H54 (cell line): Measurements from ENCODE around the gene WDFY4.

Experiments used
- DNase-seq: peaks from one replicate; pipeline ENCODE4 v3.0.0; 2011; ENCODE audit warnings: low spot score, mixed read lengths; ENCODE audit not compliant: insufficient read length
- FAIRE-seq: peaks from 3 replicates; lab custom pipeline; 2011; peaks lifted over from hg19 to GRCh38; lab: Jason Lieb, UNC
- POLR2A ChIP-seq: IDR thresholded peaks from 2 replicates; pipeline ENCODE4 v1.6.1; 2011; ENCODE audit warnings: low read depth, mild to moderate bottlenecking, low read length

WDFY4 gene

DNA sequence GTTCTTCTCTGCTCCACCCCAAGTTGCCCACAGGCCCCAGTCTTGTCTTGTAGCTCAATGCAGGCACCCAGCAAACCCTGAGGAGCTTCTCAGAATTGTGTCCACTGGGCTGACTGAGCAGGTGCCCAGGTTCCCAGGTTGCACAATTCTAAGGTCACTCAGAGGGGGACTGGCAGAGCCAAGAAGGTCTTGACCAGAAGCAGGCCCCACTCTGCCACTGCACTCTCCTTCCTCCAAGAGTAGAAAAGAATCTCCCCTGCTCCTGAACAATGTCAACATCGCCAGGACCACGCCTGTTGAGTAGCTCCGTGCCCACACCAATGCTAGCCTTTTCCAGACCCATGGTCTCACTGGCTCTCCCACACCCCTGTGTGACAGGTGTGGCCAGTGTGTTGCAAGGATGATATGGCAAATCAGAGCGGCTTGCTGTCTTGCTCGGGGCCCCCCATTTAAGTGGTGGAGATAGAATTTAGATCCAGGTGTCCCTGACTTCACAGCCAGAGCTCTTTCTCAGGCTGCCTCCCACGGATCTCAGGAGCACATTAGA, 254.4 kb downstream of the WDFY4 start:
- FAIRE-seq (no peak), DNase-seq (no peak)
- no peak for TF ChIP-seq POLR2A

DNA sequence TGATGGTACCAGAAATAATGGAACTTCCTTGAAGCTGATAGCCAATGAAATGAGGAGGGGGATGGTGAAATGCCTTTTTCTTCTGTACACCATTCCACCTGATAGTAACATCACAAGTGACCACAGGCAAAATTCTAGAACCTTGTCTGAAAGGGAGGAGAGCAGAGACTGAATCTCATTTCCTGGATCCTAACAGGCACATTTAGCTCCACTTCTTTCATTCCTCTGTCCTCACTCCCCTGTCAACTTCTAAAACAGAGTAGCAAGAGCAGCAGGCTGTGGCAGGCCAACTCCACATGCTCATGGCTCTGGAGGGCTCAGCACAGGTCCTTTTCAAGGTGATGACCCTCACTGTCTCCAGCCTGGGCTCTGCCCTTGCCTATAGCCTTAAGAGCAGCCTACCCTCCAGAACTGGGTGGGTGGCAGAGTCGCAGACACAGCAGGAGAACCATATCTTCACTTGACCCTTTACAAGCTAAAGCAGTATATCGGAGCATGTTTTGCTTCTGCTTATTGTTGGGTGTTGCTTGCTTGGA, 255.2 kb downstream of the WDFY4 start, which contains the start of gene LRRC18:
TSS of gene LRRC18 (minus strand) at position 51 of the 536 bp plus-strand sequence. CDS start 25,685 bp downstream, outside the sequence.
- DNase-seq (no peak), FAIRE-seq (no peak)
- no peak for TF ChIP-seq POLR2A

DNA sequence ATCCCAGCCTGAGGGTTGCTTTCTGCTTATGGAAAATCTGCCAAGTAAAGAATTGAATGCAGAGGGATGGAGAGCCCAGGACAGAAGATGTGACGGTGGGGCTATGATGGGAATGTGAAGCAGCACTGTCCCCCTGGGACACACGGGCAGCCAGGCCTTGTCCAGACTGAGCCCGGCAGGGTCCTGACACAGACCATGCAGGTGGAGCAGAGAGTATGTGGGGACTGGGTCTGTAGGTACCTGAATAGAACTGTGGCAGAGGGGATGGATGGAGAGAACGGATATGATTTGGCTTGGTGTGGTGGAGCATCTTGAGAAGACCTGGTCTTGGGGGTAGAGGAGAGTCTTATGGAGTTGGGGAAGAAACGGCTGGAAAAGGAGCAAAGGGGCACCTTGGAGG, 255.7 kb downstream of the WDFY4 start:
- DNase-seq (no peak), FAIRE-seq (no peak)
- TF ChIP-seq POLR2A: no peak

DNA sequence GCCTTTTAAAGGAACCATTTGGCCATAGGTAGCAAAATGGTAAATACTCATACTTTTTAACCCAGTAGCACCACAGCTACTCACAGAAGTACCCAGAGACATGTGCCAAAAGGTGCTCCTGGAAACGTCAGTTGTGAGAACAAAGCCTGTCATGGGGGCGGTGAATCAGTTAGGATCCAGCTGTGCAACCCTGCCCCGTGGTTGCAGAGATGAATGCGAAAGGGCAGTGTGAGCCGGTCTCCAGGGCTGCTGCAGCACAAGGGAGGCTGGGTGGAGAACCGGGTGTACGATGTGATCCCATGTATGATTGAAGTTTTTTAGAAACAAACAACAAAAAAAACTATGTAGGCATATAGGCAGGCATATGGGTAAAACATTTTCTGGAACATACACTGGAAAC, 256.3 kb downstream of the WDFY4 start:
- no peak for TF ChIP-seq POLR2A
- FAIRE-seq (no peak), DNase-seq (no peak)

DNA sequence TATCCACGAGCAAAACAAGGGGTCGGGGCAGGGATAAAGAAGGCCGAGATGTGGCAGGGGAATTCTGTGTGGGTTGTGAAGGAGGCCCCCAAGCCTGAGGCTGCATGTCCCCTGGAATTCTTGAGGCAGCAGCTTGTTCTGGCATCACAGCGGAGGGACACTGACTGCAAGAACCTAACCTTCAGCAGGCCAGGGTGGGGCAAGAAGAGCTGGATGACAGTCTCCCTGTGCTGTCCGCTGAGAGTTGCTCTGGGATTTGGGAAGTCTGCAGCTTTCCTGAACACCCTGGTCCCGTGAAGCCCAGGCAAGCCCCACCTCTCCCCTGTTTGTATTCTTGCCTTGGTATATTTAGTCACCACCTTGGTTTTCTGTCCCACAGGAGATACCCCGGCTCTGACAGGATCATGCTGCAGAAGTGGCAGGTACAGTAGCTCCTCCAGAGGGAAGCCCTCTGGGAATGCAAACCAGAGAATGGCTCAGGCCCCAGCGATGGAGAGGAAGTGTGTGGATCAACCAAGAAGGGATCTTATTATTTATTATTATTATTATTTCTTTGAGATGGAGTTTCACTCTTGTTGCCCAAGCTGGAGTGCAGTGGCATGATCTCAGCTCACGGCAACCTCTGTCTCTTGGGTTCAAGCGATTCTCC, 256.9 kb downstream of the WDFY4 start:
- no peak for TF ChIP-seq POLR2A
- no peak for DNase-seq
- FAIRE-seq: no peak

DNA sequence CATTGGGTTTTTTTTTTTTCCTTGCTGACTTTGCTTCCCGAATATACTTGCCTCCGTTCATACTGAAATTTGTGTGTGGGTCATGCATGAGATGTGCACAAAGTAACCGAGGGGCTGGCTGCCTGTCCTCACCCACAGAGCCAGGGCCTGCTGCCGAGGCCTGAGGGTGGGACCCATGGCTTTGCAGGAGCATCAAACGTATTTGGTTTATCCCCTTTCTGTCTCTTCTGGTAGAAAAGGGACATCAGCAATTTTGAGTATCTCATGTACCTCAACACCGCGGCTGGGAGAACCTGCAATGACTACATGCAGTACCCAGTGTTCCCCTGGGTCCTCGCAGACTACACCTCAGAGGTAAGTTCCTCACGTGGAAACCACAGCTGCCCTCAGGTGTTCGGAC, 258.4 kb downstream of the WDFY4 start:
- no peak for TF ChIP-seq POLR2A
- no peak for DNase-seq
- no peak for FAIRE-seq

DNA sequence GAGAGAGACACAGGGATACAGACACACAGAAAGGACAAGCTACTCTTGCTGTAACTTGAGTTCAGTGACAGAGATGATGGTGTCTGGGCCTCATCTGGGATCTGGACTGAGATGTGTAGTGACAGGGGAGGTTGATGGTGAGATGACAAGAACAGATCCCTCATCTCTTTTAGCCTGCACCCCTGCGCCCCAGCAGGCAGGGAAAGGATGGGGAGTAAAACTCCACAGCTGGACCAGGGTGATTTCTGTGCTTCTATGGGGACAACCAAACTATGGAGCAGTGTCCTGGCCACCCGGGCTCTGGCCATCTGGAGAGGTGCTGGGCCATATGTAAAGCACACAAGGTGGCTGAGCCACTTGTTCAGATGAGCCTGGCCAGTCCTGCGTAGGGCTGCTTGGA, 259.5 kb downstream of the WDFY4 start:
- no peak for FAIRE-seq
- no peak for DNase-seq
- no peak for TF ChIP-seq POLR2A

DNA sequence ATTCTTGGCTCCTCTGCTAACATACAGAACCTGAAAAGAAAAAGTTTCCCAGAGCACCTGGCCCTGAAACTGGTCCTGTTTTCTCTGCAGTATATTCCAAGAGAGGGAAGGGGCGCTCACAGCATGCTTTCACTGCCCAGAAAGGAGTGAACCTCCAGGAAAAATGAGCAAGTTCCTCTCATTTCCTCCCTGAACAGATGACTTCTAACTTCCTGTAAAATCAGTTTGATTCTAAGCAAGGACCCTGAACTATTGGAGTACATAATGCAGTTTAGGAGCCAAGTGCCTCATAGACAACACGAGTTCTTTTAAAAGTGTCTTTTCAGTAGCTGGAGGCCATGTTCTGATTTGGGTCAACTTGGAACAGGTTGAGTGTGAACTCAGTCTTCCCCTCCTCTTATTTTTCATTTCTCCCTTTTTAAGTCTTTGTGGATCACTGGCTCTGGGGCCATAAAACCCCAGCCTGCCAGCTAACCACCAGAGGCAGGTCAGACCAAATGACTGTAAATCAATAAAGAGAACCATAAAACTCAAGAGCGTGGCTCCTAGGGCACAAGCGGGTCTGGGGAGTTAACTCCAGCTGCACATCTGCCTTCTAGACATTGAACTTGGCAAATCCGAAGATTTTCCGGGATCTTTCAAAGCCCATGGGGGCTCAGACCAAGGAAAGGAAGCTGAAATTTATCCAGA, 260.9 kb downstream of the WDFY4 start:
- DNase-seq (no peak), FAIRE-seq (no peak)
- no peak for TF ChIP-seq POLR2A

DNA sequence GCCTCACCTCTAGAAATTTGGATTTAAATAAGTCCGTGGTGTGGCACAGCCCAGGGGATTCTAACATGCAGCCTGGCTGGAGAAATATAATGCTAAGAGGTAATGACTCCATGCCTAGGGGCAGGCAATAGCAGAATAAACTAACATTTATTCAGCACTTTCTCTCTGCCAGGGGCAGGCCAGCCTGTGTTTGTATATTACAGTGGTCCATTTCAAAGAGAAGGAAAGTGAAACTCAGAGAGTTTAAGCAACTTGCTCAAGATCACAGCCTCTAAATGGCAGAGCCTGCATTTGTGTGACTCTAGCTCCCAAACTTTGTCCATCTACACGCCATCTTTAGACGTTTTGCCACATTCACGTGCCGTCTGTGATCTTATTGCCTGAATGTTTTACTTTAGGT, 261.7 kb downstream of the WDFY4 start:
- FAIRE-seq: no peak
- no peak for TF ChIP-seq POLR2A

DNA sequence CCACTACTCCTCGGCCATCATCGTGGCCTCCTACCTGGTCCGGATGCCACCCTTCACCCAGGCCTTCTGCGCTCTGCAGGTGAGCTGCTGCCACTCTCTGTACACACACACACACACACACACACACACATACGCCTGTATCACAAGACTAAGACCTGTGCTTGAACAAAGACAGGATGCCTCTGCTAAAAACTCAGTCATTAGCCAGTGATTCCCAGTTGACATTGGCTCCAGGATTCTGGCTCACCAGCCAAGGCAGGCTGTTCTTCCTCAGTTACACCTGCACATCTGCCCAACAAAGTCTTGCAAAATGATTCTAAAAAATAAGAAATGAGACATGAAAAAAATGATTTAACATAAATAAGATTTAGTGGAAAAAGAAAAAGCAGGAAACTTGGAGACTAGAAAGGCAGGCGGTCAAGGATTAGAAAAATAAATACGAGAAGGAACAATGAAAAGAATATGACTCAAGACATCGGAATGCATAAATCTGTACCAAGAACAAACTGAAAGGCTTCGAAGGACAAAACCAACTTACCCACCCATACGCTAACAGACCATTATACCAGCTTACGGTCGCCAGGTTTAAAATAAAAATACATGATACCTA, 262.3 kb downstream of the WDFY4 start:
- TF ChIP-seq POLR2A: no peak
- no peak for FAIRE-seq
- no peak for DNase-seq

More for the DNA sequence above, 261.7 kb downstream of the WDFY4 start:
- DNase-seq: no peak

DNA sequence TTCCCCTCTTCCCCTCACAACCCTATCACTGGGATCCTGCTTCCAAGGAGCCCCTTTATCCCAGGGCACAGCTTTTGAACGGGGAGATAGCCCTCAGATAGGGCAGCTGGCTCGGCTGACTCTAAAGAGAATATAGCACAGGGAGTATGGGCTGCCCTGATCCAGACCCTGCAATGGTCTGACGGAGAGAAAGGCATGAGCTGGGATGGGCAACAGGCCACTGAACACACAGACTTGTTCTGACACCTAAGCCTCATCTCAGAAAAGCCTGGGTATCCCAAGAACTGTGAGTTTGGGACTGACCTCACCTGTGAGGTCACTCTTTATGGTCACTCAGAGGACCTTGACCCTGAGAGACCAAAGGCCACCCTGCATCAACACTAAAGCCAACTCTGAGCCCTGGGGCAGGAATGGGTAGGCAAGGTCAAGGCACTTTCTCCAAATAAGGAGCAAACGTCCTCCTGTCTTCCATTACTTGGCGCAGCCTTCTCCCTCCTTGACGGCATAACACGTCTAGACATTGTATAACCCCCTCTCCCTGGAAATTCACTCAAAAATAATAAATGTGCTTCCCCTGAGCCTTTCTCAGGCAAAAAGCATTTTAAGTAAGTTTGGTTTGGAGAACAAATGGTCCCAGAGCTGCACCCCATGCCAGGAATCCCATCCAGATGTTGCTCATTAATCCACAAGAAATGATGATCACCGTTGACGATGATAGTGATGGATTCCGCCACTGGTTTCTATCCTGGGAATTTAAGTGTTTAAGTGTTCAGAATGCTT, 263.2 kb downstream of the WDFY4 start:
- TF ChIP-seq POLR2A: no peak
- FAIRE-seq: no peak
- no peak for DNase-seq

DNA sequence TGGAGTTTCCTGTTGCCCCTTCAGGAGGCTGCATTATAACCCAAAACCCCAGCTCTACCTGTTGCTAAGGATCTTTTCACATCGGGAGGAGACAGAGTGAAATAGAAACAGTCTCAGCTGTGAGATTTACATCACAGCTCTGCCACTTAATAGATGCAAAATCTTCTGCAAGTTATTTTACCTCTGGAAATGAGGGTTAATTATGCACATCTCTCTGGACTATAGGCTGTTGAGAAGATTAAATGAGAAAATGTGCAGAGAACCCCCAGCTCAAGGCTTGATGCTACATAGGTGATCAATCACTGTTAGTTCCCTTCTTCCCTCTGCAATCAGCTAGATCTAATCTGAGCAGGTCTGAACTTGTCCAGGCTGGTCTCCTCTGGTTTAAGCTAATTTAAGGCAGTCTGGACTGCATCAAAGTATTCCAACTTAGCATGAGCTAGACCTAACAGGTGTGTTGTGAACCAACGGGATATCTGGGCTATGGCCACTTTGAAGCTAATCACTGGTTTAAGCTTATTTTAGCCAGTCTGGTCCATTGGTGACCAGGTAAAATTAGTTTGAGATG, 263.9 kb downstream of the WDFY4 start:
- TF ChIP-seq POLR2A: no peak
- no peak for DNase-seq
- FAIRE-seq: no peak

DNA sequence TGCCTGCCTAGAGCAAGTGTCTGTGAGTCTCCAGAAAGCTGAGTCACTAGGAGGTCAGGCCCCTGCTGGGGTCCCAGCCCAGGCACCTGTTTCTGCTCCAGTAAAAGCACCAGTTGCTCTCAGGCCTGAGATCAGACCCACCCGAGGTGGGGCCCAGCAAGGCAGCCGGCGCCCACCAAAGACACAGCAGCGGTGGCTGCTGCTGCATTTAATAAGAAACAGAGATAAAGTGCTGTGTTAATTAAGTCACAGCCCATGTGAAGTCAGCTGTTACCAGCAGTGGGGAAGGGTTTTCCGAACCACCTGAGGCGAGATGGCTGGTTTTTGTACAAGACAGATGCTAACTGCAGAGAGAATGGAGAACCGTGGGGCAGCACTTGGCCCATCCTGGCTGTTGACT, 267.0 kb downstream of the WDFY4 start:
- DNase-seq (no peak), FAIRE-seq (no peak)
- no peak for TF ChIP-seq POLR2A
